ENCODE measurements around the gene NAPSA. TPM values are rescaled to one million over a fixed set of nuclear protein-coding genes. Genes with fewer than 3 reads are reported as not detected.
"Not testable (repeated sequence)": the region's sequence is repeated elsewhere in the genome, so short reads cannot be mapped to it uniquely, and the experiment has no call there.

Gene NAPSA
- total RNA-seq, 1 experiment from 2014 or later = 0.11 TPM

GRCh38 chr19:50402544-50403301, 37.3 kb upstream of the NAPSA start:
- H3K4me2 ChIP-seq (ENCODE audit: low read depth, low read length, poor library complexity, severe bottlenecking) = no peak overlapping the region
- H3K9me2 ChIP-seq (replicated peaks; ENCODE audit: insufficient read depth, low read length) = no peaks in the 10 kb centered on the region
- H3K9ac ChIP-seq (ENCODE audit: low read length) = no peak overlapping the region
- no peak for DNase-seq
- H3K4me3 ChIP-seq (ENCODE audit: low read length) = no peak overlapping the region
- H3K27me3 ChIP-seq (ENCODE audit: low read length) = no peaks in the 10 kb centered on the region
- H3K4me1 ChIP-seq (ENCODE audit: low read length) = no peaks in the 10 kb centered on the region
- peaks cover 14% of the 10 kb centered on the region for H3K79me2 ChIP-seq (ENCODE audit: low read length)
- no peak overlapping the region for H2AFZ ChIP-seq (ENCODE audit: low read length)
- H4K20me1 ChIP-seq (ENCODE audit: insufficient read depth, low read depth, low read length) = 0 out of 2 replicates have a peak, but pooled peaks cover 12% of the 10 kb centered on the region
- no peaks in the 10 kb centered on the region for H3K9me3 ChIP-seq (ENCODE audit: low read length)
- H3K36me3 ChIP-seq (ENCODE audit: insufficient read depth, low read length) = peaks cover 27% of the 10 kb centered on the region
- no peak overlapping the region for H3K27ac ChIP-seq (ENCODE audit: low read length)

- no peak overlapping the region for H3K9ac ChIP-seq (ENCODE audit: low read length)
- no peak overlapping the region for H2AFZ ChIP-seq (ENCODE audit: low read length)
- peaks cover 23% of the 10 kb centered on the region for H3K36me3 ChIP-seq (ENCODE audit: insufficient read depth, low read length)
- 0 out of 2 replicates have a peak, but pooled peaks cover 14% of the 10 kb centered on the region for H4K20me1 ChIP-seq (ENCODE audit: insufficient read depth, low read depth, low read length)
- no peak overlapping the region for H3K27ac ChIP-seq (ENCODE audit: low read length)
- no peak overlapping the region for H3K4me2 ChIP-seq (ENCODE audit: low read depth, low read length, poor library complexity, severe bottlenecking)
- no peaks in the 10 kb centered on the region for H3K4me1 ChIP-seq (ENCODE audit: low read length)
- peaks cover 17% of the 10 kb centered on the region for H3K79me2 ChIP-seq (ENCODE audit: low read length)
- H3K4me3 ChIP-seq (ENCODE audit: low read length) = no peak overlapping the region
- no peak for DNase-seq
- no peaks in the 10 kb centered on the region for H3K9me2 ChIP-seq (replicated peaks; ENCODE audit: insufficient read depth, low read length)
- no peaks in the 10 kb centered on the region for H3K27me3 ChIP-seq (ENCODE audit: low read length)
- H3K9me3 ChIP-seq (ENCODE audit: low read length) = no peaks in the 10 kb centered on the region
Measured at GRCh38 chr19:50401605-50402450, 36.4 kb upstream of the NAPSA start.

DNA sequence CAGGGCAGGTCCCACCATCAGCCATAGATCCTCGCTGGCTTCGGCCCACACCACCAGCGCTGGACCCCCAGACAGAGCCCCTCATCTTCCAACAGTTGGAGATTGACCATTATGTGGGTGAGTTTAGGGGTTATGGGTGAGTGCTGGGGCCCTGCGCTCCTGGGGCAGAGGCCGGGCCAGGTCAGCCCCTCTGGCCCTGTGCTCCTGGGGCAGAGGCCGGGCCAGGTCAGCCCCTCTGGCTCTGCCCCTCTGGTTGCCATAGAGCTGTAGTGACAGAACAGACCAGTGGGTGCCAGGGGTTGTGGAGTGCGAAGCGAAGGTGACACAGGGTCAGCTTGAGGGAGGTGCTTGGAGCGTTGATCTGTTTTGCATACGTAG, 33.9 kb upstream of the NAPSA start:
- H3K27ac ChIP-seq (ENCODE audit: low read length) = no peak overlapping the region
- H3K79me2 ChIP-seq (ENCODE audit: low read length) = peaks cover 31% of the 10 kb centered on the region
- no peak overlapping the region for H2AFZ ChIP-seq (ENCODE audit: low read length)
- no peaks in the 10 kb centered on the region for H3K4me1 ChIP-seq (ENCODE audit: low read length)
- H4K20me1 ChIP-seq (ENCODE audit: insufficient read depth, low read depth, low read length) = 0 out of 2 replicates have a peak, but pooled peaks cover 14% of the 10 kb centered on the region
- no peak overlapping the region for H3K9ac ChIP-seq (ENCODE audit: low read length)
- no peak overlapping the region for H3K4me3 ChIP-seq (ENCODE audit: low read length)
- peaks cover 25% of the 10 kb centered on the region for H3K36me3 ChIP-seq (ENCODE audit: insufficient read depth, low read length)
- DNase-seq = no peak
- no peaks in the 10 kb centered on the region for H3K27me3 ChIP-seq (ENCODE audit: low read length)
- no peaks in the 10 kb centered on the region for H3K9me2 ChIP-seq (replicated peaks; ENCODE audit: insufficient read depth, low read length)
- H3K4me2 ChIP-seq (ENCODE audit: low read depth, low read length, poor library complexity, severe bottlenecking) = no peak overlapping the region
- H3K9me3 ChIP-seq (ENCODE audit: low read length) = no peaks in the 10 kb centered on the region

GRCh38 chr19:50398675-50399367, 33.4 kb upstream of the NAPSA start:
- Histone ChIP-seq H3K36me3 (ENCODE audit: insufficient read depth, low read length) (peaks cover 25% of the 10 kb centered on the region), H3K4me1 (ENCODE audit: low read length) (no peaks in the 10 kb centered on the region), H3K9me3 (ENCODE audit: low read length) (no peaks in the 10 kb centered on the region), H3K79me2 (ENCODE audit: low read length) (peaks cover 37% of the 10 kb centered on the region), H2AFZ (ENCODE audit: low read length) (no peak overlapping the region), H4K20me1 (ENCODE audit: insufficient read depth, low read depth, low read length) (0 out of 2 replicates have a peak, but pooled peaks cover 14% of the 10 kb centered on the region), H3K27ac (ENCODE audit: low read length) (no peak overlapping the region), H3K4me2 (ENCODE audit: low read depth, low read length, poor library complexity, severe bottlenecking) (no peak overlapping the region), H3K4me3 (ENCODE audit: low read length) (no peak overlapping the region), H3K27me3 (ENCODE audit: low read length) (no peaks in the 10 kb centered on the region), H3K9me2 (replicated peaks; ENCODE audit: insufficient read depth, low read length) (no peaks in the 10 kb centered on the region), H3K9ac (ENCODE audit: low read length) (no peak overlapping the region)
- DNase-seq = no peak

GRCh38 chr19:50394017-50394416, 28.6 kb upstream of the NAPSA start:
- Histone ChIP-seq H3K9me3 (ENCODE audit: low read length) (no peaks in the 10 kb centered on the region), H3K27me3 (ENCODE audit: low read length) (no peaks in the 10 kb centered on the region), H2AFZ (ENCODE audit: low read length) (no peak overlapping the region), H3K9ac (ENCODE audit: low read length) (no peak overlapping the region), H3K36me3 (ENCODE audit: insufficient read depth, low read length) (peaks cover 23% of the 10 kb centered on the region), H4K20me1 (ENCODE audit: insufficient read depth, low read depth, low read length) (0 out of 2 replicates have a peak, but pooled peaks cover 6% of the 10 kb centered on the region), H3K9me2 (replicated peaks; ENCODE audit: insufficient read depth, low read length) (no peaks in the 10 kb centered on the region), H3K4me3 (ENCODE audit: low read length) (no peak overlapping the region), H3K27ac (ENCODE audit: low read length) (no peak overlapping the region), H3K4me2 (ENCODE audit: low read depth, low read length, poor library complexity, severe bottlenecking) (no peak overlapping the region), H3K4me1 (ENCODE audit: low read length) (no peaks in the 10 kb centered on the region), H3K79me2 (ENCODE audit: low read length) (peaks cover 68% of the 10 kb centered on the region)
- no peak for DNase-seq

GRCh38 chr19:50393589-50393988, 28.1 kb upstream of the NAPSA start:
- Histone ChIP-seq H3K4me1 (ENCODE audit: low read length) (no peaks in the 10 kb centered on the region), H3K9me3 (ENCODE audit: low read length) (no peaks in the 10 kb centered on the region), H3K4me2 (ENCODE audit: low read depth, low read length, poor library complexity, severe bottlenecking) (no peak overlapping the region), H3K79me2 (ENCODE audit: low read length) (peaks cover 69% of the 10 kb centered on the region), H3K36me3 (ENCODE audit: insufficient read depth, low read length) (peaks cover 22% of the 10 kb centered on the region), H4K20me1 (ENCODE audit: insufficient read depth, low read depth, low read length) (0 out of 2 replicates have a peak, but pooled peaks cover 5% of the 10 kb centered on the region), H3K4me3 (ENCODE audit: low read length) (no peak overlapping the region), H3K27me3 (ENCODE audit: low read length) (no peaks in the 10 kb centered on the region), H2AFZ (ENCODE audit: low read length) (no peak overlapping the region), H3K9ac (ENCODE audit: low read length) (no peak overlapping the region), H3K9me2 (replicated peaks; ENCODE audit: insufficient read depth, low read length) (no peaks in the 10 kb centered on the region), H3K27ac (ENCODE audit: low read length) (no peak overlapping the region)
- no peak for DNase-seq

DNA sequence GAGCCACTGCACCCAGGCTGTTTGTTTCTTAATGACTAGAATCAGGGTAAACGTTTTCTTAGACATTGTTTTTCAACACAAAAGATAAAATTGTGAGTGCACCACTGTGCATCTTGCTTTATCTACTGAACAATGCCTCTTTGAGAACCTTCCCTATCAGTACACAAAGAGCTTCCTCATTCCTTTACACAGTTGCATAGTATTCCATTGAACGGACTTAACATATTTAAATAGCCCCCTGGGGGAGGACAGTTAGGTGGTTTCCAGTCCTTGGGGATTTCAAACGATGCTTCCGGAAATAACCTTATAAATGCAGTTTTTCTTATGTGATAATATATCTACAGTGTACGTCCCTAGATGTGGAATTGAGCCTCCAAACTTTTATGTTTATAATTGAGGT, 27.3 kb upstream of the NAPSA start:
- Histone ChIP-seq H3K4me1 (ENCODE audit: low read length) (no peaks in the 10 kb centered on the region), H3K9me2 (replicated peaks; ENCODE audit: insufficient read depth, low read length) (no peaks in the 10 kb centered on the region), H3K4me2 (ENCODE audit: low read depth, low read length, poor library complexity, severe bottlenecking) (no peak overlapping the region), H4K20me1 (ENCODE audit: insufficient read depth, low read depth, low read length) (0 out of 2 replicates have a peak, but pooled peaks cover 4% of the 10 kb centered on the region), H3K27me3 (ENCODE audit: low read length) (no peaks in the 10 kb centered on the region), H3K79me2 (ENCODE audit: low read length) (peaks cover 71% of the 10 kb centered on the region), H3K9ac (ENCODE audit: low read length) (no peak overlapping the region), H3K4me3 (ENCODE audit: low read length) (no peak overlapping the region), H2AFZ (ENCODE audit: low read length) (no peak overlapping the region), H3K36me3 (ENCODE audit: insufficient read depth, low read length) (peaks cover 29% of the 10 kb centered on the region), H3K9me3 (ENCODE audit: low read length) (no peaks in the 10 kb centered on the region), H3K27ac (ENCODE audit: low read length) (no peak overlapping the region)
- no peak for DNase-seq

GRCh38 chr19:50390952-50391351, 25.5 kb upstream of the NAPSA start:
- not testable (repeated sequence) for H3K27me3 ChIP-seq (ENCODE audit: low read length)
- peaks cover 82% of the 10 kb centered on the region for H3K79me2 ChIP-seq (ENCODE audit: low read length)

More at GRCh38 chr19:50390952-50391351, 25.5 kb upstream of the NAPSA start:
- H3K9ac ChIP-seq (ENCODE audit: low read length); H4K20me1 ChIP-seq (ENCODE audit: insufficient read depth, low read depth, low read length); H3K27ac ChIP-seq (ENCODE audit: low read length); H3K4me3 ChIP-seq (ENCODE audit: low read length); DNase-seq; H3K4me2 ChIP-seq (ENCODE audit: low read depth, low read length, poor library complexity, severe bottlenecking); H3K9me3 ChIP-seq (ENCODE audit: low read length); H3K9me2 ChIP-seq (replicated peaks; ENCODE audit: insufficient read depth, low read length); H3K4me1 ChIP-seq (ENCODE audit: low read length); H2AFZ ChIP-seq (ENCODE audit: low read length): not testable (repeated sequence)
- peaks cover 43% of the 10 kb centered on the region for H3K36me3 ChIP-seq (ENCODE audit: insufficient read depth, low read length)

Measured in Karpas-422 (cell line).